Effector memory CD8-positive, alpha-beta T cell (primary cell): ENCODE data around the gene C14orf180.

ENCODE experiments used
- ATAC-seq: fragments of 150-1000 bp; cut with Tn5 transposase; replicated peaks from 2 replicates; pipeline ENCODE4 v1.10.0; 2021; ENCODE audit warnings: mild to moderate bottlenecking, moderate library complexity
- DNase-seq, 3 experiments: peaks; one replicate each; pipeline ENCODE4 v3.0.0; 2021
- H3K27ac Mint-ChIP-seq, 2 donors: one replicate each; pipeline ENCODE4 v1.8.0; 2022; ENCODE audit warnings: mild to moderate bottlenecking in 2 of 2, mixed read lengths in 2 of 2, moderate library complexity in 2 of 2
- H3K27me3 Mint-ChIP-seq, 2 donors: one replicate each; pipeline ENCODE4 v1.8.0; 2022; ENCODE audit warnings: mixed read lengths in 2 of 2
- H3K36me3 Mint-ChIP-seq: one replicate; pipeline ENCODE4 v1.8.0; 2022; ENCODE audit warnings: mild to moderate bottlenecking, moderate library complexity, mixed read lengths; ENCODE audit not compliant: insufficient read depth
- H3K4me1 Mint-ChIP-seq, 2 donors: one replicate each; pipeline ENCODE4 v1.8.0; 2022; ENCODE audit warnings: low read depth in 2 of 2, mixed read lengths in 2 of 2
- H3K4me3 Mint-ChIP-seq, 2 donors: one replicate each; pipeline ENCODE4 v1.8.0; 2022; ENCODE audit warnings: mild to moderate bottlenecking in 2 of 2, mixed read lengths in 2 of 2, moderate library complexity in 2 of 2
- H3K9me3 Mint-ChIP-seq, 2 donors: one replicate each; pipeline ENCODE4 v1.8.0; 2022; ENCODE audit warnings: mixed read lengths in 2 of 2

The C14orf180 gene

GRCh38 chr14:104554088-104554607 is 25.4 kb upstream of the C14orf180 start:
- peaks cover 25 to 61% of the 10 kb centered on the region in 2 donors for H3K27me3 Mint-ChIP-seq
- H3K36me3 Mint-ChIP-seq: no peaks in the 10 kb centered on the region
- no peak overlapping the region for H3K4me3 Mint-ChIP-seq
- no peaks in the 10 kb centered on the region for H3K9me3 Mint-ChIP-seq
- no peak overlapping the region for H3K27ac Mint-ChIP-seq
- H3K4me1 Mint-ChIP-seq: no peaks in the 10 kb centered on the region
- DNase-seq (no peak), ATAC-seq (no peak)

- no peaks in the 10 kb centered on the region for H3K4me1 Mint-ChIP-seq
- DNase-seq (no peak), ATAC-seq (no peak)
- H3K27ac Mint-ChIP-seq: no peak overlapping the region
- H3K4me3 Mint-ChIP-seq: no peak overlapping the region
- H3K9me3 Mint-ChIP-seq: no peaks in the 10 kb centered on the region
- no peaks in the 10 kb centered on the region for H3K36me3 Mint-ChIP-seq
- peaks cover 25 to 58% of the 10 kb centered on the region in 2 donors for H3K27me3 Mint-ChIP-seq
Observed at GRCh38 chr14:104554608-104555429, 24.7 kb upstream of the C14orf180 start.

- H3K36me3 Mint-ChIP-seq: no peaks in the 10 kb centered on the region
- H3K4me1 Mint-ChIP-seq: no peaks in the 10 kb centered on the region
- H3K27ac Mint-ChIP-seq: no peak overlapping the region
- H3K27me3 Mint-ChIP-seq: peaks cover 20 to 58% of the 10 kb centered on the region in 2 donors
- ATAC-seq: no peak
- no peaks in the 10 kb centered on the region for H3K9me3 Mint-ChIP-seq
- H3K4me3 Mint-ChIP-seq: no peak overlapping the region
- no peak for DNase-seq
Observed at GRCh38 chr14:104555430-104556255, 23.9 kb upstream of the C14orf180 start.

- Mint-ChIP-seq H3K4me1 (no peaks in the 10 kb centered on the region), H3K27ac (no peak overlapping the region), H3K4me3 (no peak overlapping the region), H3K9me3 (no peaks in the 10 kb centered on the region), H3K36me3 (no peaks in the 10 kb centered on the region), H3K27me3 (peaks cover 20 to 59% of the 10 kb centered on the region in 2 donors)
- ATAC-seq (no peak), DNase-seq (no peak)
Observed at GRCh38 chr14:104556256-104557021, 23.1 kb upstream of the C14orf180 start.

GRCh38 chr14:104557086-104557485 is 22.5 kb upstream of the C14orf180 start:
- H3K27ac Mint-ChIP-seq: no peak overlapping the region
- DNase-seq (no peak), ATAC-seq (no peak)
- no peaks in the 10 kb centered on the region for H3K4me1 Mint-ChIP-seq
- H3K4me3 Mint-ChIP-seq: no peak overlapping the region
- H3K27me3 Mint-ChIP-seq: peaks cover 17 to 59% of the 10 kb centered on the region in 2 donors
- H3K36me3 Mint-ChIP-seq: no peaks in the 10 kb centered on the region
- H3K9me3 Mint-ChIP-seq: no peaks in the 10 kb centered on the region

GRCh38 chr14:104557766-104558165 is 21.8 kb upstream of the C14orf180 start:
- H3K4me3 Mint-ChIP-seq: no peak overlapping the region
- peaks cover 11 to 54% of the 10 kb centered on the region in 2 donors for H3K27me3 Mint-ChIP-seq
- no peaks in the 10 kb centered on the region for H3K9me3 Mint-ChIP-seq

GRCh38 chr14:104558231-104559027 is 21.1 kb upstream of the C14orf180 start:
- no peak for DNase-seq
- H3K4me1 Mint-ChIP-seq: no peaks in the 10 kb centered on the region
- H3K36me3 Mint-ChIP-seq: no peaks in the 10 kb centered on the region
- no peak overlapping the region for H3K27ac Mint-ChIP-seq
- peaks cover 4 to 51% of the 10 kb centered on the region in 2 donors for H3K27me3 Mint-ChIP-seq
- H3K9me3 Mint-ChIP-seq: no peaks in the 10 kb centered on the region
- ATAC-seq: no peak
- H3K4me3 Mint-ChIP-seq: no peak overlapping the region

More at GRCh38 chr14:104557766-104558165, 21.8 kb upstream of the C14orf180 start:
- Mint-ChIP-seq H3K36me3 (no peaks in the 10 kb centered on the region), H3K4me1 (no peaks in the 10 kb centered on the region), H3K27ac (no peak overlapping the region)
- DNase-seq (no peak), ATAC-seq (no peak)

- Mint-ChIP-seq H3K4me3 (no peak overlapping the region), H3K9me3 (no peaks in the 10 kb centered on the region), H3K36me3 (no peaks in the 10 kb centered on the region), H3K27me3 (peaks cover 6 to 52% of the 10 kb centered on the region in 2 donors), H3K27ac (no peak overlapping the region), H3K4me1 (peaks cover 0 to 4% of the 10 kb centered on the region in 2 donors)
- DNase-seq (no peak), ATAC-seq (no peak)
Observed at GRCh38 chr14:104559028-104559803, 20.3 kb upstream of the C14orf180 start.

- no peaks in the 10 kb centered on the region for H3K36me3 Mint-ChIP-seq
- DNase-seq (no peak), ATAC-seq (no peak)
- peaks cover 7 to 53% of the 10 kb centered on the region in 2 donors for H3K27me3 Mint-ChIP-seq
- H3K27ac Mint-ChIP-seq: no peak overlapping the region
- H3K9me3 Mint-ChIP-seq: no peaks in the 10 kb centered on the region
- peaks cover 0 to 4% of the 10 kb centered on the region in 2 donors for H3K4me1 Mint-ChIP-seq
- no peak overlapping the region for H3K4me3 Mint-ChIP-seq
Observed at GRCh38 chr14:104559804-104560585, 19.6 kb upstream of the C14orf180 start.

- DNase-seq: no peak
- Mint-ChIP-seq H3K9me3 (no peaks in the 10 kb centered on the region), H3K27ac (no peak overlapping the region), H3K36me3 (no peaks in the 10 kb centered on the region), H3K4me3 (no peak overlapping the region), H3K27me3 (peaks cover 10 to 53% of the 10 kb centered on the region in 2 donors), H3K4me1 (peaks cover 0 to 4% of the 10 kb centered on the region in 2 donors)
- ATAC-seq: no peak
Observed at GRCh38 chr14:104560586-104560945, 19.0 kb upstream of the C14orf180 start.

- no peak overlapping the region for H3K4me3 Mint-ChIP-seq
- no peak overlapping the region for H3K27ac Mint-ChIP-seq
- H3K27me3 Mint-ChIP-seq: peaks cover 16 to 57% of the 10 kb centered on the region in 2 donors
- ATAC-seq: no peak
- no peaks in the 10 kb centered on the region for H3K36me3 Mint-ChIP-seq
- H3K9me3 Mint-ChIP-seq: no peaks in the 10 kb centered on the region
- H3K4me1 Mint-ChIP-seq: peaks cover 0 to 4% of the 10 kb centered on the region in 2 donors
- no peak for DNase-seq
Observed at GRCh38 chr14:104561124-104561557, 18.4 kb upstream of the C14orf180 start.
